Spinal cord (tissue), 10 donors: ENCODE measurements around the gene NCAM1. TPM values are rescaled to one million over a fixed set of nuclear protein-coding genes. Genes with fewer than 3 reads are reported as not detected.

ENCODE experiments used
- DNase-seq, 6 donors: peaks; one replicate each; pipeline versions ENCODE4 v3.0.0 to v3.0.0-alpha.2; 2013 to 2015; ENCODE audit warnings: low spot score in 6 of 6, low read depth in 4 of 6
- H3K27ac ChIP-seq: one replicate; pipeline ENCODE4 v1.5.1; 2013; ENCODE audit warnings: low read depth, low read length, control low read depth
- H3K27me3 ChIP-seq: one replicate; pipeline ENCODE4 v1.6.1; 2013; ENCODE audit warnings: low read length; ENCODE audit not compliant: control insufficient read depth, insufficient read depth
- H3K36me3 ChIP-seq: one replicate; pipeline ENCODE4 v1.6.1; 2013; ENCODE audit warnings: low read length; ENCODE audit not compliant: control insufficient read depth, insufficient read depth
- H3K4me1 ChIP-seq: one replicate; pipeline ENCODE4 v1.6.1; 2013; ENCODE audit warnings: low read length; ENCODE audit not compliant: control insufficient read depth, insufficient read depth
- H3K4me3 ChIP-seq: one replicate; pipeline ENCODE4 v1.5.1; 2013; ENCODE audit warnings: low read depth, low read length, control low read depth
- H3K9me3 ChIP-seq: one replicate; pipeline ENCODE4 v1.6.1; 2013; ENCODE audit warnings: low read length; ENCODE audit not compliant: control insufficient read depth, insufficient read depth
- WGBS: methylation state at CpG from one replicate; pipeline ENCODE4 v1.1.5; 2013; ENCODE audit warnings: missing lambda C conversion rate; ENCODE audit not compliant: insufficient coverage; 5-methylcytosine and 5-hydroxymethylcytosine counted together
- polyA plus RNA-seq, 2 donors: library from polyadenylated mRNA; unstranded; fragments of 120-200 nt; gene quantifications; one replicate each; pipeline ENCODE4 v1.2.1, GENCODE V29; 2013; ENCODE audit not compliant: insufficient read length in 2 of 2
- total RNA-seq, 2 donors: library from RNA; depleted of rRNA in 1 of 2; stranded (reverse); fragments of 120-200 nt in 1 of 2; fragments of >200 nt in 1 of 2; gene quantifications; one replicate each; pipeline versions ENCODE4 v1.2.3 to v1.2.4, GENCODE V29; 2013 to 2014
- donor health status: healthy.

The NCAM1 gene
- total and polyA plus RNA-seq, 4 donors: 205 to 523 (median 383) TPM

GRCh38 chr11:113193946-113194345, 232.7 kb downstream of the NCAM1 start:
- Histone ChIP-seq H3K9me3 (no peaks in the 10 kb centered on the region), H3K27ac (no peak overlapping the region), H3K4me1 (peaks cover 21% of the 10 kb centered on the region), H3K36me3 (no peaks in the 10 kb centered on the region), H3K27me3 (no peaks in the 10 kb centered on the region), H3K4me3 (no peak overlapping the region)
- no CpG with 5 or more reads among the region's 5 CpGs for WGBS
- DNase-seq: peak in 2 of 6 donors; percentile 69 to 91

- Histone ChIP-seq H3K36me3 (no peaks in the 10 kb centered on the region), H3K4me3 (no peak overlapping the region), H3K27me3 (no peaks in the 10 kb centered on the region), H3K4me1 (peaks cover 30% of the 10 kb centered on the region), H3K27ac (no peak overlapping the region), H3K9me3 (no peaks in the 10 kb centered on the region)
- WGBS: no CpG with 5 or more reads among the region's 3 CpGs
- no peak for DNase-seq
Observed at GRCh38 chr11:113195728-113196127, 234.5 kb downstream of the NCAM1 start.

GRCh38 chr11:113197446-113197845, 236.2 kb downstream of the NCAM1 start:
- WGBS: 33% methylated on average over 1 of the region's 3 CpGs
- H3K4me3 ChIP-seq: no peak overlapping the region
- no peaks in the 10 kb centered on the region for H3K27me3 ChIP-seq
- no peak overlapping the region for H3K27ac ChIP-seq
- H3K4me1 ChIP-seq: peaks cover 41% of the 10 kb centered on the region
- no peaks in the 10 kb centered on the region for H3K36me3 ChIP-seq
- DNase-seq: no peak
- no peaks in the 10 kb centered on the region for H3K9me3 ChIP-seq

- no peak for DNase-seq
- Histone ChIP-seq H3K9me3 (no peaks in the 10 kb centered on the region), H3K27me3 (no peaks in the 10 kb centered on the region), H3K36me3 (peaks cover 4% of the 10 kb centered on the region), H3K4me1 (peaks cover 34% of the 10 kb centered on the region), H3K4me3 (no peak overlapping the region), H3K27ac (peak overlapping the region; percentile 15)
- WGBS: 77% methylated on average over 6 of the region's 10 CpGs
Observed at GRCh38 chr11:113198972-113199661, 237.9 kb downstream of the NCAM1 start.

GRCh38 chr11:113199866-113200265, 238.6 kb downstream of the NCAM1 start:
- no peak for DNase-seq
- Histone ChIP-seq H3K9me3 (no peaks in the 10 kb centered on the region), H3K4me3 (no peak overlapping the region), H3K27ac (no peak overlapping the region), H3K27me3 (no peaks in the 10 kb centered on the region), H3K4me1 (peaks cover 34% of the 10 kb centered on the region), H3K36me3 (peaks cover 11% of the 10 kb centered on the region)
- 65% methylated on average over 2 of the region's 5 CpGs for WGBS

GRCh38 chr11:113201054-113201818, 240.0 kb downstream of the NCAM1 start:
- Histone ChIP-seq H3K4me3 (no peak overlapping the region), H3K27ac (peak overlapping the region; percentile 44)
- 44% methylated on average over 8 of the region's 12 CpGs for WGBS

GRCh38 chr11:113202431-113202830, 241.2 kb downstream of the NCAM1 start:
- no peaks in the 10 kb centered on the region for H3K9me3 ChIP-seq
- peaks cover 27% of the 10 kb centered on the region for H3K36me3 ChIP-seq
- no peaks in the 10 kb centered on the region for H3K27me3 ChIP-seq
- 67% methylated on average over 1 of the region's 1 CpG for WGBS
- no peak overlapping the region for H3K27ac ChIP-seq
- peaks cover 34% of the 10 kb centered on the region for H3K4me1 ChIP-seq
- no peak for DNase-seq
- no peak overlapping the region for H3K4me3 ChIP-seq

More at GRCh38 chr11:113201054-113201818, 240.0 kb downstream of the NCAM1 start:
- peaks cover 23% of the 10 kb centered on the region for H3K36me3 ChIP-seq
- H3K9me3 ChIP-seq: no peaks in the 10 kb centered on the region
- DNase-seq: peak in 4 of 6 donors; percentile 56 to 97 (median 77)
- no peaks in the 10 kb centered on the region for H3K27me3 ChIP-seq
- peaks cover 34% of the 10 kb centered on the region for H3K4me1 ChIP-seq

GRCh38 chr11:113203141-113203753, 242.0 kb downstream of the NCAM1 start:
- Histone ChIP-seq H3K9me3 (no peaks in the 10 kb centered on the region), H3K4me3 (no peak overlapping the region), H3K36me3 (peaks cover 33% of the 10 kb centered on the region), H3K4me1 (peaks cover 34% of the 10 kb centered on the region), H3K27me3 (no peaks in the 10 kb centered on the region), H3K27ac (no peak overlapping the region)
- peak in 1 of 6 donors; percentile 87 for DNase-seq
- WGBS: 72% methylated on average over 11 of the region's 17 CpGs

GRCh38 chr11:113204280-113204679, 243.1 kb downstream of the NCAM1 start:
- no peak for DNase-seq
- no peaks in the 10 kb centered on the region for H3K27me3 ChIP-seq
- H3K36me3 ChIP-seq: peaks cover 42% of the 10 kb centered on the region
- no peak overlapping the region for H3K4me3 ChIP-seq
- peaks cover 31% of the 10 kb centered on the region for H3K4me1 ChIP-seq
- WGBS: no CpG with 5 or more reads among the region's 10 CpGs
- H3K9me3 ChIP-seq: no peaks in the 10 kb centered on the region
- no peak overlapping the region for H3K27ac ChIP-seq
